Prostate gland (tissue), 2 donors: ENCODE data around the gene GATA5. TPM values are rescaled to one million over a fixed set of nuclear protein-coding genes. Genes with fewer than 3 reads are reported as not detected.

Experiments used
- DNase-seq: peaks from one replicate; pipeline ENCODE4 v3.0.0-alpha.2; 2019; ENCODE audit warnings: low spot score
- H3K27ac ChIP-seq, 2 donors: fragments of 200-600 bp; sonication (generic); 2 replicates each; pipeline ENCODE4 v1.5.1; 2017 to 2019
- H3K27me3 ChIP-seq: fragments of 200-600 bp; sonication (generic); replicated peaks from 2 replicates; pipeline ENCODE4 v1.5.1; 2019; ENCODE audit not compliant: insufficient read depth
- H3K36me3 ChIP-seq, 2 donors: fragments of 200-600 bp; sonication (generic); 1 replicate in 1 of 2; 2 replicates in 1 of 2; pipeline versions ENCODE4 v1.5.1 to v1.8.1; 2017 to 2019
- H3K4me1 ChIP-seq: fragments of 200-600 bp; sonication (generic); replicated peaks from 2 replicates; pipeline ENCODE4 v1.5.1; 2019
- H3K4me3 ChIP-seq, 2 donors: fragments of 200-600 bp; sonication (generic); 2 replicates each; pipeline ENCODE4 v1.5.1; 2017 to 2019
- H3K9me3 ChIP-seq: fragments of 200-600 bp; sonication (generic); 2 replicates; pipeline ENCODE4 v1.5.1; 2017
- POLR2A ChIP-seq: fragments of 450-650 bp; IDR thresholded peaks from one replicate; pipeline ENCODE4 v1.6.1; 2016; ENCODE audit warnings: antibody characterized with exemption, mild to moderate bottlenecking
- POLR2AphosphoS5 ChIP-seq: sonication (generic); formaldehyde crosslinking; IDR thresholded peaks from one replicate; pipeline ENCODE4 v1.6.1; 2017; ENCODE audit warnings: antibody characterized with exemption
- WGBS: methylation state at CpG from one replicate; pipeline ENCODE4 v1.1.5; 2018; 5-methylcytosine and 5-hydroxymethylcytosine counted together
- intact Hi-C: fragments of 100-400 bp; cut with DNase I; formaldehyde crosslinking; loops from one replicate; pipeline ENCODE4 v1.14.2; 2022
- total RNA-seq, 2 donors: library from RNA; depleted of rRNA; stranded (reverse); fragments of >200 nt; gene quantifications; one replicate each; pipeline ENCODE4 v1.1.0, GENCODE V29; 2016
- TF ChIP-seq, protein P1 (sequence below), 4 experiments: fragments of 200-600 bp in 2 of 4; fragments of 450-650 bp in 2 of 4; sonication (generic) in 2 of 4; IDR thresholded peaks; 1 replicate in 3 of 4; 2 replicates in 1 of 4; pipeline ENCODE4 v1.5.1; 2016 to 2019; ENCODE audit warnings: antibody characterized with exemption in 4 of 4, mild to moderate bottlenecking in 2 of 4, moderate library complexity in 2 of 4

The GATA5 gene
- total RNA-seq, 2 donors from 2014 or later = 1.3 to 53.7 TPM

- TF ChIP-seq POLR2AphosphoS5 (no peak), POLR2A (no peak)
- TF ChIP-seq, protein P1, sequence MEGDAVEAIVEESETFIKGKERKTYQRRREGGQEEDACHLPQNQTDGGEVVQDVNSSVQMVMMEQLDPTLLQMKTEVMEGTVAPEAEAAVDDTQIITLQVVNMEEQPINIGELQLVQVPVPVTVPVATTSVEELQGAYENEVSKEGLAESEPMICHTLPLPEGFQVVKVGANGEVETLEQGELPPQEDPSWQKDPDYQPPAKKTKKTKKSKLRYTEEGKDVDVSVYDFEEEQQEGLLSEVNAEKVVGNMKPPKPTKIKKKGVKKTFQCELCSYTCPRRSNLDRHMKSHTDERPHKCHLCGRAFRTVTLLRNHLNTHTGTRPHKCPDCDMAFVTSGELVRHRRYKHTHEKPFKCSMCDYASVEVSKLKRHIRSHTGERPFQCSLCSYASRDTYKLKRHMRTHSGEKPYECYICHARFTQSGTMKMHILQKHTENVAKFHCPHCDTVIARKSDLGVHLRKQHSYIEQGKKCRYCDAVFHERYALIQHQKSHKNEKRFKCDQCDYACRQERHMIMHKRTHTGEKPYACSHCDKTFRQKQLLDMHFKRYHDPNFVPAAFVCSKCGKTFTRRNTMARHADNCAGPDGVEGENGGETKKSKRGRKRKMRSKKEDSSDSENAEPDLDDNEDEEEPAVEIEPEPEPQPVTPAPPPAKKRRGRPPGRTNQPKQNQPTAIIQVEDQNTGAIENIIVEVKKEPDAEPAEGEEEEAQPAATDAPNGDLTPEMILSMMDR (IDR thresholded peaks at IDR 0.05) = no peak
- H3K36me3 ChIP-seq = no peaks in the 10 kb centered on the region
- H3K9me3 ChIP-seq = no peaks in the 10 kb centered on the region
- intact Hi-C loops = loop anchor here (5.0 kb wide), 1 partner anchor 83 kb away; no protein-coding TSS in a partner anchor
- H3K4me3 ChIP-seq = no peak overlapping the region
- H3K27ac ChIP-seq = no peak overlapping the region
- H3K4me1 ChIP-seq = peaks cover 7% of the 10 kb centered on the region
- H3K27me3 ChIP-seq = no peaks in the 10 kb centered on the region
- DNase-seq = no peak
- 89% methylated on average over 19 of the region's 22 CpGs for WGBS
Measured at GRCh38 chr20:62413896-62414481, 61.8 kb downstream of the GATA5 start.

Other genes with a start within 250 kb of the GATA5 start
- gene OSBPL2, start 237.5 kb downstream of the GATA5 start, total RNA-seq = 10 to 100 TPM; 33.5 to 50.6 TPM
- 100 to 1,000 TPM; 149 to 207 TPM for gene ADRM1, start 173.0 kb downstream of the GATA5 start, total RNA-seq
- 100 to 1,000 TPM; 170 to 272 TPM for gene LAMA5, start 108.7 kb downstream of the GATA5 start, total RNA-seq
- gene RPS21, start 88.9 kb downstream of the GATA5 start, total RNA-seq = 1,000 to 10,000 TPM; 1,506 to 4,377 TPM
- 10 to 100 TPM in 1 of 2 donors, 1 to 10 TPM in 1; 4.1 to 31.3 TPM for gene CABLES2, start 68.7 kb downstream of the GATA5 start, total RNA-seq
- gene RBBP8NL, start 48.5 kb downstream of the GATA5 start, total RNA-seq = 10 to 100 TPM in 1 of 2 donors, 1 to 10 TPM in 1; 4.9 to 10.9 TPM
- gene SLCO4A1, start 166.5 kb upstream of the GATA5 start, total RNA-seq = 10 to 100 TPM in 1 of 2 donors, 1 to 10 TPM in 1; 4.5 to 12.3 TPM
- under 1 TPM in 1 of 2 donors, not detected in 1; 0.74 TPM for gene NTSR1, start 232.8 kb upstream of the GATA5 start, total RNA-seq